HCT116 (cell line): ENCODE results near the gene CTBP2.

Experiments
- YY1 ChIP-seq: IDR thresholded peaks from 2 replicates; pipeline ENCODE4 v1.6.1; 2011; ENCODE audit warnings: low read length, low read depth, moderate library complexity, mild to moderate bottlenecking; ENCODE audit not compliant: insufficient replicate concordance; ENCODE audit errors: extremely low read depth
- TF ChIP-seq, protein P1 (sequence below), 3 experiments: fragments of 200-600 bp in 1 of 3; sonication (generic) in 1 of 3; IDR thresholded peaks in 2 of 3; conservative IDR thresholded peaks in 1 of 3; 2 replicates each; pipeline ENCODE4 v1.5.1; 2012 to 2017; ENCODE audit warnings: low read depth in 2 of 3, low read length in 2 of 3, antibody characterized with exemption in 1 of 3, borderline replicate concordance in 1 of 3, control low read depth in 1 of 3, mild to moderate bottlenecking in 1 of 3, mixed read lengths in 1 of 3, mixed run types in 1 of 3, moderate library complexity in 1 of 3; ENCODE audit not compliant: insufficient read depth in 1 of 3

DNA sequence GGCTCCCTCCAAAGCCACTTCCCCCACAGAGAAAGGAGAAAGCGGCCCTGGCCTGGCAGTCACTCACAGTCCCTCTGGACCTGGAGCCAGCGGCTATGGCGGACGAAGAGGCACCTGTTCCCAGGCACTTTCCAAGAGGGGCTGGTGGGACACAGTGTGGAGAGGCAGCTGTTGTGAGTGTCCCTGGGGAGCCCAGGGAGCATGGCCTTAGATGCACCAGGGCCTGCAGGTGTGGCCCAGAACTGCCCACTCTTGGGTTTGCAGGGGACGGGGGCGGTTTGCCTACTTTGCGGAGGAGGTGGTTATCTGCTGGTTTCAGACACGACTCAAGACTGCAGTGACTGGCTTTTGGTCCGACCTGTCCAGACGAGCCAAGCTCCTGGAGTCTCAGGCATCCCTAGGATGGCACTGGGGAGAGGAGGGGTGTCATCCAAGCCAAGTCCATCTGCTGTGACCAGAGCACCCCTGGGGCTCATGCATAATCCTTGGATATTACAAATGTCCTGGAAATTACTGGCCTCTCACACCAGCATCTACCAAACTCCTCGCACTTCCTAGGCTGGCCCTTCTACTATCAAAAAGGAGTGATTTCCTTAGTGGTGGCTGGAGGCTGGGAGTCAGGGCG lies 18.4 kb downstream of the CTBP2 start:
- no peak for TF ChIP-seq YY1
- TF ChIP-seq, protein P1, sequence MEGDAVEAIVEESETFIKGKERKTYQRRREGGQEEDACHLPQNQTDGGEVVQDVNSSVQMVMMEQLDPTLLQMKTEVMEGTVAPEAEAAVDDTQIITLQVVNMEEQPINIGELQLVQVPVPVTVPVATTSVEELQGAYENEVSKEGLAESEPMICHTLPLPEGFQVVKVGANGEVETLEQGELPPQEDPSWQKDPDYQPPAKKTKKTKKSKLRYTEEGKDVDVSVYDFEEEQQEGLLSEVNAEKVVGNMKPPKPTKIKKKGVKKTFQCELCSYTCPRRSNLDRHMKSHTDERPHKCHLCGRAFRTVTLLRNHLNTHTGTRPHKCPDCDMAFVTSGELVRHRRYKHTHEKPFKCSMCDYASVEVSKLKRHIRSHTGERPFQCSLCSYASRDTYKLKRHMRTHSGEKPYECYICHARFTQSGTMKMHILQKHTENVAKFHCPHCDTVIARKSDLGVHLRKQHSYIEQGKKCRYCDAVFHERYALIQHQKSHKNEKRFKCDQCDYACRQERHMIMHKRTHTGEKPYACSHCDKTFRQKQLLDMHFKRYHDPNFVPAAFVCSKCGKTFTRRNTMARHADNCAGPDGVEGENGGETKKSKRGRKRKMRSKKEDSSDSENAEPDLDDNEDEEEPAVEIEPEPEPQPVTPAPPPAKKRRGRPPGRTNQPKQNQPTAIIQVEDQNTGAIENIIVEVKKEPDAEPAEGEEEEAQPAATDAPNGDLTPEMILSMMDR (IDR thresholded peaks at IDR 0.05 in 2 of 3, conservative IDR thresholded peaks at IDR 0.05 in 1 of 3; ENCODE audit: borderline replicate concordance in 1 of 3, insufficient read depth in 1 of 3, low read depth in 2 of 3, low read length in 2 of 3): no peak
